ENCODE measurements around the gene GCNT2.

GCNT2 gene

GRCh38 chr6:10624836-10625235 lies 103.7 kb downstream of the GCNT2 start:
- Mint-ChIP-seq H3K4me1 (peaks cover 3% of the 10 kb centered on the region), H3K27ac (no peak overlapping the region), H3K9me3 (peaks cover 8% of the 10 kb centered on the region), H3K36me3 (ENCODE audit: low read depth) (peaks cover 32% of the 10 kb centered on the region), H3K4me3 (no peak overlapping the region), H3K27me3 (ENCODE audit: low read depth) (no peaks in the 10 kb centered on the region)
- TF ChIP-seq, protein P1, sequence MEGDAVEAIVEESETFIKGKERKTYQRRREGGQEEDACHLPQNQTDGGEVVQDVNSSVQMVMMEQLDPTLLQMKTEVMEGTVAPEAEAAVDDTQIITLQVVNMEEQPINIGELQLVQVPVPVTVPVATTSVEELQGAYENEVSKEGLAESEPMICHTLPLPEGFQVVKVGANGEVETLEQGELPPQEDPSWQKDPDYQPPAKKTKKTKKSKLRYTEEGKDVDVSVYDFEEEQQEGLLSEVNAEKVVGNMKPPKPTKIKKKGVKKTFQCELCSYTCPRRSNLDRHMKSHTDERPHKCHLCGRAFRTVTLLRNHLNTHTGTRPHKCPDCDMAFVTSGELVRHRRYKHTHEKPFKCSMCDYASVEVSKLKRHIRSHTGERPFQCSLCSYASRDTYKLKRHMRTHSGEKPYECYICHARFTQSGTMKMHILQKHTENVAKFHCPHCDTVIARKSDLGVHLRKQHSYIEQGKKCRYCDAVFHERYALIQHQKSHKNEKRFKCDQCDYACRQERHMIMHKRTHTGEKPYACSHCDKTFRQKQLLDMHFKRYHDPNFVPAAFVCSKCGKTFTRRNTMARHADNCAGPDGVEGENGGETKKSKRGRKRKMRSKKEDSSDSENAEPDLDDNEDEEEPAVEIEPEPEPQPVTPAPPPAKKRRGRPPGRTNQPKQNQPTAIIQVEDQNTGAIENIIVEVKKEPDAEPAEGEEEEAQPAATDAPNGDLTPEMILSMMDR (IDR thresholded peaks at IDR 0.05; ENCODE audit: unreplicated experiment in 3 of 3), result no peak

DNA sequence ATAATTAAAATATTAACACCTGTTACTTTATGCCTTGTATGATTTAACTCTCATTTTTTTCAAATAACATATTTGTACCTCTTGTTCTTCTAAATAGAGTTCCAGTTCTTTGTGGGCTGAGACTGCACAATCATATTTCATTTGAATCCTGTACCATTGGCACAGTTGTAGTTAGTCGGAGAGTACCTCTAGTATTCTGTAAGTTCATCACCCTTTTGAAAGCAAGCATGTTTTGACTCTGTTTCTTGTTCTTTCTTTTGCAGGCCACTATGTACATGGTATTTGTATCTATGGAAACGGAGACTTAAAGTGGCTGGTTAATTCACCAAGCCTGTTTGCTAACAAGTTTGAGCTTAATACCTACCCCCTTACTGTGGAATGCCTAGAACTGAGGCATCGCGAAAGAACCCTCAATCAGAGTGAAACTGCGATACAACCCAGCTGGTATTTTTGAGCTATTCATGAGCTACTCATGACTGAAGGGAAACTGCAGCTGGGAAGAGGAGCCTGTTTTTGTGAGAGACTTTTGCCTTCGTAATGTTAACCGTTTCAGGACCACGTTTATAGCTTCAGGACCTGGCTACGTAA lies 105.1 kb downstream of the GCNT2 start:
- Mint-ChIP-seq H3K4me3 (no peak overlapping the region), H3K27me3 (ENCODE audit: low read depth) (no peaks in the 10 kb centered on the region), H3K27ac (peak overlapping the region in 1 of 3 experiments; percentile 24), H3K36me3 (ENCODE audit: low read depth) (peaks cover 29% of the 10 kb centered on the region), H3K9me3 (peaks cover 8% of the 10 kb centered on the region), H3K4me1 (peaks cover 3% of the 10 kb centered on the region)
- TF ChIP-seq, protein P1 (IDR thresholded peaks at IDR 0.05; ENCODE audit: unreplicated experiment in 3 of 3), result no peak

GRCh38 chr6:10627800-10628199 lies 106.6 kb downstream of the GCNT2 start:
- no peak overlapping the region for H3K27ac Mint-ChIP-seq
- H3K4me1 Mint-ChIP-seq, result peaks cover 3% of the 10 kb centered on the region
- H3K36me3 Mint-ChIP-seq (ENCODE audit: low read depth), result peaks cover 20% of the 10 kb centered on the region
- TF ChIP-seq, protein P1 (IDR thresholded peaks at IDR 0.05; ENCODE audit: unreplicated experiment in 3 of 3), result no peak
- H3K27me3 Mint-ChIP-seq (ENCODE audit: low read depth), result no peaks in the 10 kb centered on the region
- peaks cover 7% of the 10 kb centered on the region for H3K9me3 Mint-ChIP-seq
- no peak overlapping the region for H3K4me3 Mint-ChIP-seq

- H3K4me1 Mint-ChIP-seq, result peaks cover 3% of the 10 kb centered on the region
- peaks cover under 1% of the 10 kb centered on the region for H3K36me3 Mint-ChIP-seq (ENCODE audit: low read depth)
- no peaks in the 10 kb centered on the region for H3K27me3 Mint-ChIP-seq (ENCODE audit: low read depth)
- TF ChIP-seq, protein P1 (IDR thresholded peaks at IDR 0.05; ENCODE audit: unreplicated experiment in 3 of 3), result no peak
- H3K27ac Mint-ChIP-seq, result no peak overlapping the region
- H3K9me3 Mint-ChIP-seq, result no peaks in the 10 kb centered on the region
- H3K4me3 Mint-ChIP-seq, result no peak overlapping the region
These were observed 109.0 kb downstream of the GCNT2 start for GRCh38 chr6:10630178-10630577.

DNA sequence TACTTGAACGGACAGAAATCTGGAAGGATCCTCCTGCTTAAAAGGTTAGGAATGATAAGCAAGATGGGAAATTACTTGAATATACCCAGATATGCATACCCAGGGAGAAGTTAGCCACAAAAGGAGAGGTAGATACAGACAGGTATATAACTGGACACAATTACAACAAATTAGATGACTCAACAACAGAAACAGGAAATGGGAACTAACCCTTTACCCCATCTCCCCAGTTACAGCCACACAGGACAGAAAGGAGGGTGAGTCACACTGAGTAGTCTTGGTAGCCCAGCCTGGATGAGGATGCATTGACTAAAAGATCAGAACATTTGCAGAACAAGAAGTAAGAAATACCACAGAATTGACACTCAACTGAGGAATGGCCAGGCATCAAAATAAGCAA lies 112.1 kb downstream of the GCNT2 start:
- Mint-ChIP-seq H3K27ac (no peak overlapping the region), H3K9me3 (no peaks in the 10 kb centered on the region), H3K4me3 (no peak overlapping the region), H3K27me3 (ENCODE audit: low read depth) (no peaks in the 10 kb centered on the region), H3K36me3 (ENCODE audit: low read depth) (no peaks in the 10 kb centered on the region), H3K4me1 (no peaks in the 10 kb centered on the region)
- TF ChIP-seq, protein P1 (IDR thresholded peaks at IDR 0.05; ENCODE audit: unreplicated experiment in 3 of 3), result no peak

DNA sequence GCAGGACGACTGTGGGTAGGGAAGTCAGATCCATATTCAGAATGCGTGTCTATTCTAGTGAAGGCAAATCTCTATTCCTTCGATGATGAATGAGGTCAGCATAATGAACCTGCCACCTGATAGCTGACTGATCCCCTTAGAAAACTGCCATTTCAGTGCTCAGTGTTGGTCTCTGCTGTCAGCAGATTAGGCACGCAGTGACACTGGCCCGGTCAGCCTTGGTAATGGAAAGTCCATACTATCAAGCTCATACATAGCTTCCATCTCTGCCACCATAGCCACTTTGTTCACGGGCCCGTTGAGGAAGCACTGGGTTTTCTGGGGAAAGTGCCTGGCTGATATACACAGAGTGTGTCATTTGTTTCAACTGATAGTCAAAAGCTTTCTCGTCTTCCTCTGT lies 119.3 kb downstream of the GCNT2 start:
- H3K27me3 Mint-ChIP-seq (ENCODE audit: low read depth), result peaks cover 4% of the 10 kb centered on the region
- peaks cover 8% of the 10 kb centered on the region for H3K9me3 Mint-ChIP-seq

More for the DNA sequence above, 119.3 kb downstream of the GCNT2 start:
- Mint-ChIP-seq H3K4me3 (no peak overlapping the region), H3K27ac (no peak overlapping the region), H3K36me3 (ENCODE audit: low read depth) (no peaks in the 10 kb centered on the region), H3K4me1 (no peaks in the 10 kb centered on the region)
- TF ChIP-seq, protein P1 (IDR thresholded peaks at IDR 0.05; ENCODE audit: unreplicated experiment in 3 of 3), result no peak
